Measurements from ENCODE around the gene MAP3K14.

DNA sequence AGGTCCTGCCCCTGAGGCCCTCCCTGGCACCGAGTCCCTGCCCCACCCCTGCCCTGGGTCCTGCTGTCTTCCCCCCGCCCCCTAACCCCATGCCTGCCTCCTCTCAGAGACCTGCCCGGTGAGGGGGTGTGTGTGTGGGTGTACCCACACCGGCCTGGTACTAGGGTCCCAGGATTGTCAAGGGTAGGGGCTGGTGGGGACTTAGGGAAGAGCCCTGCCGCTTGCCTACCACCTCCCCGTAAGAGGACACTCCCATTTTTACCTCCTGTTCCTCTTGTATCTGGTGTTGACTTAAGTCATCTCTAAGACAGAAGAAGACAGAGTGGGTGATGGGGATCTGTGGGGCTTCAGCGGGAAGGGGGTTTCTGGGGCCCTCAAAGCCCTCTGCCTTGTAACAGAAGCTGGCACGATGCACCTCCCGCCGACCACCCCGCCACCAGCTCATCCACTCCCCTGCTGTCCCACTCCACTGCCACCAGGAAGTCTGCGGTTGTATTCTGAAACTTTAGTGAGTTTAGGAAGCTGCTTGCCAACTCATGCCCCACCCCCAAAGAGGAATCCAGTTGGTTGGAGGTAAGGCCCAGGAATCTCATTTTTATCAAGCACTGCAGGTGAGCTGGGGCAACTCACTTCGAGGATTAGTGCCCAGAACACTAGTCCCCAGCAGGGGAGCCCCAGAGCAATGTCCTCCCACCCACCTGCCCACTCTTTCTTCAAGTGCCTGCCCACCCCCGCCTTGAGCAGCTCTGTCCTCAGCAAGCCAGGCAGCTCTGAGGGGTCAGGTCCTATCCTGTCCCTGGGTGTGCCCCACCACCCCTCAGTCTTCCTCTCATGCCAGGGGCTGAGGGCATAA, 60.5 kb downstream of the MAP3K14 start:
- no peak for TF ChIP-seq FOXP2 (optimal IDR thresholded peaks at IDR 0.05; ENCODE audit: control extremely low read depth, extremely low read length, insufficient read depth)
- no peak for TF ChIP-seq POLR2AphosphoS5 (IDR thresholded peaks at IDR 0.05; ENCODE audit: borderline replicate concordance, low read depth, low read length)

Measured in SK-N-MC (cell line).